Stimulated activated CD8-positive, alpha-beta memory T cell treated with anti-CD3 and anti-CD28 coated beads, Interleukin-12 subunit alpha, Interleukin-12 subunit beta, amount 100 ng/mL, for 24 hours (primary cell): ENCODE results near the gene CFAP161.
"Not testable (repeated sequence)": the region's sequence is repeated elsewhere in the genome, so short reads cannot be mapped to it uniquely, and the experiment has no call there.

ENCODE experiments used
- DNase-seq: peaks from one replicate; pipeline ENCODE4 v3.0.0-alpha.2; 2020; ENCODE audit errors: extremely low read depth

Gene CFAP161

DNA sequence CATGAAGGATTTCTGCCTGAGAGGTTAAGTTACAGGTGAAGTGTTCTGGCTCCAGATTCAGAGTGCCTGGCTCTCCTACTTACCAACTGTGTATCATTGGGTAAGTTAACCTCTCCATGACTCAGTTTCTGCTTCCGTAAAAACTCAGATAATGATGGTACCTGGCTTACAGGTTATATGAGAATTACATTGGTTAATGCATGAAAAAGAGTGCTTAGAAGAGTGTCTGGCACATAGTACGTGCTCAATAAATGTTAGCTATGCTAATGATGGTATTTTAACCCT lies 23.8 kb downstream of the CFAP161 start:
- DNase-seq = no peak

DNA sequence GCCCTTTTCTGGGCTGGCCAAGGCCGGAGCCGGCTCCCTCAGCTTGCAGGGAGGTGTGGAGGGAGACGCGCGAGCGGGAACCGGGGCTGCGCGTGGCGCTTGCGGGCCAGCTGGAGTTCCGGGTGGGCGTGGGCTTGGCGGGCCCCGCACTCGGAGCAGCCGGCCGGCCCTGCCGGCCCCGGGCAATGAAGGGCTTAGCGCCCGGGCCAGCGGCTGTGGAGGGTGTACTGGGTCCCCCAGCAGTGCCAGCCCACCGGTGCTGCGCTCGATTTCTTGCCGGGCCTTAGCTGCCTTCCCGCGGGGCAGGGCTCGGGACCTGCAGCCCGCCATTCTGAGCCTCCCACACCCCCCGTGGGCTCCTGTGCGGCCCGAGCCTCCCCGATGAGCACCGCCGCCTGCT lies 24.5 kb downstream of the CFAP161 start:
- DNase-seq = not testable (repeated sequence)

DNA sequence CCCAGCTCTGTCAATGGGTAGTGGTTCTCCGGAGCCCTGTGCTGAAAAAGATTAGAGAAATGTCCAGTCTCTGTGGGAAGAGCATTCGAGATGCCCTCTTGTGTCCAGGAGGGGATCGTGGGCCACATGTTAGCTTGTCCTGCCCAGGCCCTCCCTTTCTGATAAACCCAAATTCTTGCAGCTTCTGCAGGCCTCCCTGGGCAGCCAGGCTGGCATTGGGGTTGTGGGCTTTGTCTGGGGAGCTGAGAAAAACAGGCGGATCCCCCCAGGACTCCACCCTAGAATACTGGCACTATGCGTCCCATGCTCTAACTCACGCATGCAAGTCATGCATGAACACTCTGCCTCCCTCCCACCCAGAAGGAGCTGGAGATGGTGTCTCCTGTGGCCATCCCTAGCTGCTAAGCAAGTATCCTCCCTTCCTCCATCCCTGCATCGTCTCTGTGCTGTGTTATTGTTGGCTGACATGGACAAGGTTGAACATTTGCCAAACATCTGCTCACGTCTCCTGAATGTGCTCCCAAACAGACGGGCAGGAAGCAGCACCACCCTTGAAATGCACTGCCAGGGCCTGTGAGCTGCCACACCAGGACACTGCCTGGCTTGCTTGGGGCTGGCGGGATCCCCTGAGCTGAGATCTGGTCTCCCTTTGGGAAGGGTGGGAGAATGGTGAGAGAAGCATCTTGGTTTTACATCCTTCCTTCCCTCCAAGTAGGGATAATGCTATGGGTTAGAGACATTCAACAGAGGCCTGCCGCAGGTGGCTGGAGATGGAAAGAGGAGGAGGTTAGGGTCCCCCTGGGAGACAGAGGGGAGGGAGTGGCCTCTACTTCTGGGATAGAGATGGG lies 26.5 kb downstream of the CFAP161 start:
- DNase-seq = no peak

GRCh38 chr15:81161160-81161673 lies 27.1 kb downstream of the CFAP161 start:
- no peak for DNase-seq

DNA sequence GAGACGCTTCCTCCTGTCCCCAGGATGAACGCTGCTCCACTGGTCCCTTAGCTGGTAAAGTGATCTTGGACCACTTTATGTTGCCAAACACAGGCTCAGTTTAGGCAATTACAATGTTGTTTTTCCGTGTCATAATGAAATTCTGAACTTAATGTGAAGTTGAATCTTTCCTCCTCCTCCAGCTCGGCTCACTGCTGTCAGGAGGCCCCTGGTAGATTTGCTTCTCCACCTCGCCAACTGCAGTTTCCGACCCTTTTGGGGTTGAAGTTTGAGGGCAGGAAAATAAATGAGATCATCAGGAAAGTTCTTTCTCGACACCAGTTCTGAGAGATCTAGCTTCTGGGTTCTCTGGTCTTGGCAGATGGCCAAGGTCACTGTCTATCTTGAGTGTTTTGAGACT lies 27.8 kb downstream of the CFAP161 start:
- no peak for DNase-seq

- no peak for DNase-seq
These were observed 30.1 kb downstream of the CFAP161 start for GRCh38 chr15:81163961-81164800.

DNA sequence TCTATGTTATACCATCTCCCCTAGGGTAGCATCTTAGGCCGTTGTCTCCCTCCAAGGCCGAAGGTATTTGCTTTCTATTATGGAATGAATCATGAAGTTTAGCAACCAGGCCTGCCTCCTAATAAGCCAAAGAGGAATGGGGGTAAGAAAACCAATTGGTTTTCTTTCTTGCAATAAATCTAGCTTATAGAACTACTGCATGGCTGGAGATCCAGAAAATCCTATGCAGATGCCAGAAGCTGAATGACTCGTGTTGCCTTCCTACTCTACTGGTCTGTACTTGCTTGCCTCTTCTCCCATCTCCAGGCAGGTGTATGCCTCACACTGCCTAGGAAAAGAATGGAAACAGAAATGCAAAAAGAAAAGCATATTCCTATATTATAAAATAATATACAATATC lies 31.5 kb downstream of the CFAP161 start:
- no peak for DNase-seq

GRCh38 chr15:81166636-81167305 lies 32.7 kb downstream of the CFAP161 start:
- no peak for DNase-seq

GRCh38 chr15:81168131-81168526 lies 34.1 kb downstream of the CFAP161 start:
- no peak for DNase-seq

DNA sequence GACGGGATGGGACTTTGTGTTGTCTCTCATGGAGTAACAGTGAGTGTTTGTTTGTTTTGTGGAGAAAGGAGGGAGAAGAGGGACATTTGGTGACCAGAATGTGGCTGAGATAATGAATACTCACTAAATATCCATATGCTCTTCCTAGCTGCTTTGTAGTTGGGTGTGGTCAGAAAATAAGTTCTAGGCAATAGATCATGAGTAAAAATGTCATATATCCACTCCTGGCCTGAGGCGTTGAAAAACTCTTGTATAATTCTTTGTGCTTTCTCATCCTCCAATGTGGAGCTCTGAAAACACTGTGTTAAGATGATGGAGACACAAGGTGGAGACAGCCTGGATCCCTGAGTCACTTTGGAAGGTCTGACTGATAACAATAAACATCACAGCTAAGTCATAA lies 34.6 kb downstream of the CFAP161 start:
- no peak for DNase-seq

DNA sequence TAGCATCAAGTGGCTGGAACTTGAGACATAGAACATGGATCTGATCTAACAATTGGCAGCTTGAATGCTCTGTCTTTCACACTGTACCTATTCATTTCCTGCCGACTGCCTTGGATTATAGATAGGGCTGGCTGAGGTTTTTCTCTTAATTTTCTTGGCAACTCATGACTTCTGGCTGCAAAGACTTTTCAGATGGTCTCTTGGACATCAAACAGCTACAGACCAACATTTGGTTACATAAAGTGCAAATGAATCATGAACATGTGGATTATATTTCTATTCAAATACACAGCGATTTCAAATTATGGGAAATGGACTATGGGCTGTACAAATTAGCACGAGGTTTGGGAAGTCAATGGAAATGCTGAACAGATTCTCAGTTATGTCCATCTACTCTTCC lies 36.4 kb downstream of the CFAP161 start:
- DNase-seq = no peak

DNA sequence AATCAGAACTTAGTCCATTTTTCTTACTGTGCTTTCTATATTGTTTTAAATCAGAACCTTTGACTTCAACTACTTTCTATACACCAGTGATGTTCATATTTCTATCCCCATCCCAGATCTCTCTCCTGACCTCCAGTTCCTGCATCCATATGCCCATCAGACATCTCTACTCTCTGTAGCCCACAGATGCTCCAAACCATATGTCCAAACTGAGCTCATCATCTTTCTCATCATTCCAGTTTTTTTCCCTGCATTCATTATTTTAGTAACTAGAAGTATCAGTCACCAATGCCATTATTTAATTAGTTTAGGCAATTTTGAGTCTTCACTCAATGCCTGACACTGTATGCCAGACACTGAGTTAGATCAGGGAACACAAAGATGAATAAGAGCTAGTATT lies 37.2 kb downstream of the CFAP161 start:
- DNase-seq = no peak

DNA sequence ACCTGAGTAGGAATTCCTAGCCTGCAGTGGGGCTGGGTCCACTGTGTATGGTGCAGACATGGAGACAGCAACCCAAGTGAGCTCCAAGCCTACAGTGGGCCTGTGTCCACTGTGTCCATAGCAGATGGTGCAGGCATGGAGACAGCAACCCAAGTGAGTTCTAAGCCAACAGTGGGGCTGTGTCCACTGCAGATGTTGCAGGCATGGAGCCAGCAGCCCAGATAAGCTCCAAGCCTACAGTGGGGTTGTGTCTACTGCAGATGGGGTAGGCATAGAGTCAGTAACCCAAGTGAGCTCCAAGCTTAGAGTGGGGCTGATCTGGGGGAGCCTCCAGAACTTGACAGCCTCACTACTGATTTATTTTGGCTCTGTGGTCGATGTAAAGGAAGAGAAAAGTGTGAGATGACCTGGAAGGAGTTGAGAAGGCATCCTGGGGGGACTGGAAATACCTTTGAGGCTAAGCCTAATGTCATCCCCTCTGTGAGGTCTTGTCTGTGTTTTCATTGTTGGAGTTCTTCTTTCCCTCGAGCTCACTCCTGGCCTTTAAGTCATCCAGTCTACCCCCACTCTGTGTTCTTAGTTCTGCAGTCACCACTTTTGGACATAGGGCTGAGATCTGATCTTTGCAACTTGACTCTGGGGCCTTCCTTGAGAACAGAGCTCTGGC lies 40.2 kb downstream of the CFAP161 start:
- DNase-seq = no peak

GRCh38 chr15:81174792-81175327 lies 40.8 kb downstream of the CFAP161 start:
- no peak for DNase-seq

DNA sequence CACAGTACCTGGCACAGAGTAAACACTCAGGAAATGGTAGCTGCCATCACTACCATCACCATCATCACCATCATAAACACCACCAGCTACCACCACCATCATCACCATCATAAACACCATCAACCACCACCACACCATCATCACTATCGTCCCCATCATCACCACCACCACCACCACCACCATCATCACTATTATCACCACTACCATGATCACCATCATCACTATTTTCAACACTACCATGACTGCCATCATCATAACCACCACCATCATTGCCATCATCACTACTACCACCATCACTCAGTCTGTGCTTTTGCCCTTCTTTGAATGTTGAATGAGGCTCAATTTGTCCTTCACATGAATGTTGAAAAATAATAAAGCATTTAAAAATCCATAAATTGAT lies 41.4 kb downstream of the CFAP161 start:
- DNase-seq = no peak

DNA sequence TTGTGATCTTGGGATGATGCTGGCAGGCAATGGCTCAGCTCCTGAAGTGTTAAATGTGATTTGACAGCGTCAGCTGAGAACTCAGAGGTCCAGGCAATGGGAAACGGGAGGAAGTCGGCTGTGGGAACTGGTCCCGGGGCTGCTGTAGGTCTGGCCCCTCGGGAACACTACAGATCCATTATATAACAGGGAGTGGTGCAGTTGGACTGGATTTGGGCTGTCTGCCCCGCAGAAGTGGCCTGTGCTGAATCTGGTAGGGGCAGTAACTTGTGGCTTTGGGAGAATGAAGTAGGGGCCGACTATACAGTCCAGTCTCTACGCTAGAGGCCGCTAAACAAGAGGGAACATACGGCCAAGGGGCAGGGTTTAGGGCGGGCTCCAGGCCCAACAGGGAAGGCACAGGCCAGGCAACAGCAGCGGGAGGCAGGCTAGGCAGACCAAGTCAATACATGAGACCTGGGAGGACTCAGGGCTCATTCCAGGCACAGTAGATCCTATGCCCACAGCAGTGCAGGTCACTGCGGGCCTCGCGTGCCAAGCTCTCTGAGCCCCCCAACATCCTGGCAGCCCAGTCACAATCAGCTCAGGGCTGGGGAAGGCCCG lies 42.3 kb downstream of the CFAP161 start:
- no peak for DNase-seq

DNA sequence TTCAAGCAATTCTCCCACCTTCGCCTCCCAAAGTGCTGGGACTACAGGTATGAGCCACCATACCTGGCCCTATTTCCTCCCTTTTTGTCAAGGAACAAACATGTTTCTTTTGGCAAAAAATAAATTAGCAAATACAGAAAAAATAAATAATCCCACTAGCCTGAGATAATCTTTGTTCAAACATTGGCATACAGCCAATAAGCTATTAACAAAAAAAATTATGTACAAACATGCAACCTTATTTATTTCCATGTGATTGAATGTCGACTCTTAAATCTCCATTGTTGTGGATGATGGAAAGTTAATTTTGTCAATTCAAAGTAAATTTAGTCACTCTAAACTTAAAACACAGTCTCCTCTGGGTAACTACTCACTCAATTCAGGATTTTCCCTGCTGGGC lies 44.3 kb downstream of the CFAP161 start:
- no peak for DNase-seq

- no peak for DNase-seq
These were observed 47.1 kb downstream of the CFAP161 start for GRCh38 chr15:81181220-81181619.

DNA sequence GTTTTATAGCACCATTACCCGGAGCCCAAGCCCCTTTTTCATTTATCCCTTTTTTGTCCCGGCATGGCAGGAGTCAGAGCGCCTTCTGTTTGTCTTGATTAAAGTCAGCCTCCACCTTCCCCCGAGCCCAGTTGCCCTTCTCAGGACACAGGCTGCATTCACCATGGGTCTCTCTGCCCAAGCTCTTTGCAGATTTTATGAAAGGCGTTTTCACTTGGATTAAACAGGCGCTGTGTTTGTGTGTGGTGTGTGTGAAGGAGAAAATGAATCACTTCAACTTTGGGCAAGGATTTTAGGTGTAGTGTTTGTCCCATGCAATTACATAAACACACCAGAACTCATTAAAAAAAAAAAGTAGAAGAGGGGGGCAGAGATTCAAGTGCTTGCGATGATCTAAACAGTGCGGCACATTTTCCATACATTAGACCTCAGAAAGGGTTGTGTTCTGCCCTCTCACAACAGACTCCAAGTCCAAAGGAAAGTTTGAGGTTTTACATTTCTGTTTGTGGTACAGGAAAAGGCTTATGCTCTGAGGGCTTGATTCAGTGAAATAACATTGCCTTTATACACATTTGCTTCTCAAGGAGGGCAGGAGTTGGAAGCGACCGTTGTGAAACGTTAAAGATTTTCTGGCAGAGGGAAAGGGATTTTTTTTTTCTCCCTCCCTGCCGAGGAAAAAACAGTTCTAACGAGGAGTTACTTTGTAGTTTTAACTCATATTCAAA lies 48.1 kb downstream of the CFAP161 start:
- DNase-seq = no peak

GRCh38 chr15:81182756-81183438 lies 48.8 kb downstream of the CFAP161 start:
- DNase-seq = no peak
